SK-N-SH (cell line): ENCODE results near the gene SPAG6. TPM values are rescaled to one million over a fixed set of nuclear protein-coding genes. Genes with fewer than 3 reads are reported as not detected.
A peak's percentile ranks its signal among the peaks of the same experiment; 100 is the strongest.

Source experiments
- CTCF ChIA-PET: fragments of 300-600, 350-600 bp; formaldehyde crosslinking; extraction: SDS; loops from one replicate; lab custom pipeline; 2021; lab: Yijun Ruan, JAX
- POLR2A ChIA-PET: fragments of 350-600 bp; sonication (Branson Sonifier 250); formaldehyde crosslinking; extraction: SDS; loops from one replicate; lab custom pipeline; 2020; ENCODE audit warnings: antibody characterized with exemption, inconsistent platforms; lab: Yijun Ruan, JAX
- DNase-seq: peaks from one replicate; pipeline ENCODE4 v3.0.0; 2012
- H2AFZ ChIP-seq: fragments of 200-600 bp; sonication (generic); 2 replicates; pipeline ENCODE4 v1.8.1; 2016; ENCODE audit warnings: antibody characterized with exemption, mild to moderate bottlenecking, low read depth
- H3F3A ChIP-seq: fragments of 200-600 bp; sonication (generic); replicated peaks from 2 replicates; pipeline ENCODE3; 2016; ENCODE audit warnings: antibody characterized with exemption, mild to moderate bottlenecking; ENCODE audit not compliant: insufficient read depth
- H3K27ac ChIP-seq, 2 experiments: fragments of 200-500 bp in 1 of 2; fragments of 200-600 bp in 1 of 2; sonication (Bioruptor generic) in 1 of 2; sonication (generic), shearing (Covaris generic) in 1 of 2; 2 replicates each; pipeline versions ENCODE4 v1.5.1 to v1.6.1; 2014 to 2016; ENCODE audit warnings: low read depth in 2 of 2, inconsistent platforms in 1 of 2, low read length in 1 of 2, mild to moderate bottlenecking in 1 of 2, mixed read lengths in 1 of 2
- H3K27me3 ChIP-seq: fragments of 200-600 bp; sonication (generic), shearing (Covaris generic); 2 replicates; pipeline ENCODE4 v1.6.1; 2016; ENCODE audit warnings: mixed run types; ENCODE audit not compliant: insufficient read depth
- H3K36me3 ChIP-seq, 2 experiments: fragments of 200-500 bp in 1 of 2; fragments of 200-600 bp in 1 of 2; sonication (Bioruptor generic) in 1 of 2; sonication (generic) in 1 of 2; replicated peaks in 1 of 2; 2 replicates each; pipeline versions ENCODE3 to v1.5.1; 2014 to 2016; ENCODE audit warnings: low read length in 1 of 2, mild to moderate bottlenecking in 1 of 2; ENCODE audit not compliant: insufficient read depth in 2 of 2, control insufficient read depth in 1 of 2
- H3K4me1 ChIP-seq, 2 experiments: fragments of 200-500 bp in 1 of 2; fragments of 200-600 bp in 1 of 2; sonication (Bioruptor generic) in 1 of 2; sonication (generic), shearing (Covaris generic) in 1 of 2; 2 replicates each; pipeline versions ENCODE4 v1.5.1 to v1.6.1; 2014 to 2016; ENCODE audit warnings: low read depth in 1 of 2, low read length in 1 of 2, mixed run types in 1 of 2; ENCODE audit not compliant: insufficient read depth in 2 of 2, control insufficient read depth in 1 of 2
- H3K4me2 ChIP-seq: fragments of 200-600 bp; sonication (generic), shearing (Covaris generic); 2 replicates; pipeline ENCODE4 v1.6.1; 2017; ENCODE audit warnings: mixed run types
- H3K4me3 ChIP-seq, 2 experiments: fragments of 200-500 bp in 1 of 2; fragments of 200-600 bp in 1 of 2; sonication (Bioruptor generic) in 1 of 2; sonication (generic), shearing (Covaris generic) in 1 of 2; 2 replicates each; pipeline versions ENCODE4 v1.5.1 to v1.8.1; 2014 to 2016; ENCODE audit warnings: low read depth in 2 of 2, inconsistent platforms in 1 of 2, low read length in 1 of 2, mild to moderate bottlenecking in 1 of 2, mixed read lengths in 1 of 2, moderate library complexity in 1 of 2
- H3K79me2 ChIP-seq: fragments of 200-600 bp; sonication (generic); 2 replicates; pipeline ENCODE4 v1.8.1; 2017; ENCODE audit warnings: mild to moderate bottlenecking; ENCODE audit not compliant: insufficient read depth
- H3K9ac ChIP-seq: fragments of 200-600 bp; sonication (generic); 2 replicates; pipeline ENCODE4 v1.6.1; 2017; ENCODE audit warnings: mixed run types
- H3K9me2 ChIP-seq: fragments of 200-600 bp; sonication (generic); 2 replicates; pipeline ENCODE4 v1.6.1; 2017; ENCODE audit warnings: mixed run types
- H3K9me3 ChIP-seq: fragments of 200-600 bp; sonication (generic); 2 replicates; pipeline ENCODE4 v1.6.1; 2017; ENCODE audit warnings: mixed run types, mild to moderate bottlenecking, moderate library complexity
- H4K20me1 ChIP-seq: fragments of 200-600 bp; sonication (generic); 2 replicates; pipeline ENCODE4 v1.6.1; 2017; ENCODE audit warnings: mild to moderate bottlenecking, mixed run types; ENCODE audit not compliant: insufficient read depth
- CHD2 ChIP-seq: fragments of 150-350 bp; IDR thresholded peaks from 2 replicates; pipeline ENCODE4 v1.6.1; 2018; ENCODE audit warnings: low read length; ENCODE audit not compliant: partially characterized antibody
- ELF1 ChIP-seq: IDR thresholded peaks from 2 replicates; pipeline ENCODE4 v1.4.0; 2012
- EP300 ChIP-seq, 2 experiments: IDR thresholded peaks; 2 replicates each; pipeline versions ENCODE4 v1.4.0 to v1.6.1; 2012; ENCODE audit warnings: borderline replicate concordance in 1 of 2, low read depth in 1 of 2, low read length in 1 of 2
- EZH2phosphoT487 ChIP-seq: fragments of 200-600 bp; sonication (generic); IDR thresholded peaks from 2 replicates; pipeline ENCODE4 v1.6.1; 2017; ENCODE audit warnings: low read depth, mixed run types, mild to moderate bottlenecking, antibody characterized with exemption, moderate library complexity, borderline replicate concordance
- FOSL2 ChIP-seq: IDR thresholded peaks from 2 replicates; pipeline ENCODE4 v1.4.0; 2012; ENCODE audit warnings: low read depth, mild to moderate bottlenecking, moderate library complexity, borderline replicate concordance
- FOXM1 ChIP-seq: IDR thresholded peaks from 2 replicates; pipeline ENCODE4 v1.4.0; 2012; ENCODE audit warnings: low read depth, mild to moderate bottlenecking
- IRF3 ChIP-seq: fragments of 150-350 bp; IDR thresholded peaks from 2 replicates; pipeline ENCODE4 v1.6.1; 2016; ENCODE audit warnings: mild to moderate bottlenecking, low read depth, low read length
- JUND ChIP-seq: IDR thresholded peaks from 2 replicates; pipeline ENCODE4 v1.4.0; 2012
- MXI1 ChIP-seq: IDR thresholded peaks from 2 replicates; pipeline ENCODE4 v1.6.1; 2012; ENCODE audit warnings: mild to moderate bottlenecking, low read depth, low read length, improper control_type of control experiment
- NFIC ChIP-seq: IDR thresholded peaks from 2 replicates; pipeline ENCODE4 v1.4.0; 2012; ENCODE audit warnings: borderline replicate concordance
- NRF1 ChIP-seq: IDR thresholded peaks from 2 replicates; pipeline ENCODE4 v1.6.1; 2012; ENCODE audit warnings: low read depth, mild to moderate bottlenecking, low read length
- RAD21 ChIP-seq: IDR thresholded peaks from 2 replicates; pipeline ENCODE4 v1.6.1; 2012; ENCODE audit warnings: mild to moderate bottlenecking, low read length
- RFX5 ChIP-seq: IDR thresholded peaks from 2 replicates; pipeline ENCODE4 v1.6.1; 2012; ENCODE audit warnings: mild to moderate bottlenecking, improper control_type of control experiment, low read length
- TAF1 ChIP-seq: IDR thresholded peaks from 2 replicates; pipeline ENCODE4 v1.6.1; 2012; ENCODE audit warnings: low read depth, mild to moderate bottlenecking, low read length, moderate library complexity, borderline replicate concordance
- TCF12 ChIP-seq: IDR thresholded peaks from 2 replicates; pipeline ENCODE4 v1.4.0; 2012
- TEAD4 ChIP-seq: IDR thresholded peaks from 2 replicates; pipeline ENCODE4 v1.4.0; 2012; ENCODE audit warnings: mild to moderate bottlenecking, borderline replicate concordance; ENCODE audit not compliant: insufficient read depth
- YY1 ChIP-seq: IDR thresholded peaks from 2 replicates; pipeline ENCODE4 v1.4.0; 2012; ENCODE audit warnings: low read depth, mild to moderate bottlenecking
- WGBS: methylation state at CpG from one replicate; pipeline ENCODE4 v1.1.6; 2017; ENCODE audit warnings: low lambda C conversion rate; 5-methylcytosine and 5-hydroxymethylcytosine counted together
- polyA plus RNA-seq, 3 experiments: library from polyadenylated mRNA; depleted of rRNA; stranded (reverse); fragments of >200 nt; gene quantifications; 2 replicates each; pipeline ENCODE4 v1.2.3, GENCODE V29; 2012
- TF ChIP-seq, protein P1 (sequence below): IDR thresholded peaks from 2 replicates; pipeline ENCODE4 v1.4.0; 2012; ENCODE audit warnings: low read depth, borderline replicate concordance
- TF ChIP-seq, protein P2 (sequence below): IDR thresholded peaks from 2 replicates; pipeline ENCODE4 v1.4.0; 2012; ENCODE audit warnings: low read depth

The SPAG6 gene
- polyA plus RNA-seq, 1 of the 3 experiments (the other 2 are of a cell fraction), result 0.77 TPM

GRCh38 chr10:22433875-22434274, 88.6 kb downstream of the SPAG6 start (continued):
- TF ChIP-seq TEAD4, result peak; percentile 94
- TF ChIP-seq FOSL2, result peak; percentile 94
- no peak for TF ChIP-seq IRF3
- peak; percentile 52; the same call in 1 of the 2 replicates for TF ChIP-seq FOXM1
- no peak for TF ChIP-seq TAF1
- no peak for TF ChIP-seq RFX5
- TF ChIP-seq, all 33 proteins: peak for 12

- CTCF ChIA-PET, result interaction anchor here (1.1 kb wide), 2 partner anchors 11 to 91 kb away, joined by 3 read pairs; no protein-coding TSS in a partner anchor
- H2AFZ ChIP-seq, result no peak overlapping the region
- H3K4me3 ChIP-seq, result no peak overlapping the region
- H3K9me3 ChIP-seq, result no peaks in the 10 kb centered on the region
- no peak overlapping the region for H3K4me2 ChIP-seq
- H4K20me1 ChIP-seq, result no peaks in the 10 kb centered on the region
- no peak for DNase-seq
- H3K27me3 ChIP-seq, result no peaks in the 10 kb centered on the region
- no peaks in the 10 kb centered on the region for H3K79me2 ChIP-seq
- no peaks in the 10 kb centered on the region for H3K36me3 ChIP-seq
- WGBS, result 94% methylated on average over 2 of the region's 2 CpGs
- H3K4me1 ChIP-seq, result peaks cover 0 to 16% of the 10 kb centered on the region in 2 experiments; a peak in 3 of 4 replicates
- H3K27ac ChIP-seq, result peak overlapping the region in 1 of 2 experiments; percentile 63; a peak in 2 of 4 replicates
- H3F3A ChIP-seq, result peaks cover 14% of the 10 kb centered on the region
- TF ChIP-seq YY1 (no peak), RAD21 (no peak), CHD2 (no peak), FOXM1 (no peak), NRF1 (no peak)
- TF ChIP-seq, protein P1, sequence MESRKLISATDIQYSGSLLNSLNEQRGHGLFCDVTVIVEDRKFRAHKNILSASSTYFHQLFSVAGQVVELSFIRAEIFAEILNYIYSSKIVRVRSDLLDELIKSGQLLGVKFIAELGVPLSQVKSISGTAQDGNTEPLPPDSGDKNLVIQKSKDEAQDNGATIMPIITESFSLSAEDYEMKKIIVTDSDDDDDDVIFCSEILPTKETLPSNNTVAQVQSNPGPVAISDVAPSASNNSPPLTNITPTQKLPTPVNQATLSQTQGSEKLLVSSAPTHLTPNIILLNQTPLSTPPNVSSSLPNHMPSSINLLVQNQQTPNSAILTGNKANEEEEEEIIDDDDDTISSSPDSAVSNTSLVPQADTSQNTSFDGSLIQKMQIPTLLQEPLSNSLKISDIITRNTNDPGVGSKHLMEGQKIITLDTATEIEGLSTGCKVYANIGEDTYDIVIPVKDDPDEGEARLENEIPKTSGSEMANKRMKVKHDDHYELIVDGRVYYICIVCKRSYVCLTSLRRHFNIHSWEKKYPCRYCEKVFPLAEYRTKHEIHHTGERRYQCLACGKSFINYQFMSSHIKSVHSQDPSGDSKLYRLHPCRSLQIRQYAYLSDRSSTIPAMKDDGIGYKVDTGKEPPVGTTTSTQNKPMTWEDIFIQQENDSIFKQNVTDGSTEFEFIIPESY, result no peak
- POLR2A ChIA-PET, result no interaction called here
- peak overlapping the region; percentile 1; the same call in 1 of the 2 replicates for H3K9ac ChIP-seq
- H3K9me2 ChIP-seq, result no peaks in the 10 kb centered on the region
Measured at GRCh38 chr10:22434521-22434920, 89.2 kb downstream of the SPAG6 start.

DNA sequence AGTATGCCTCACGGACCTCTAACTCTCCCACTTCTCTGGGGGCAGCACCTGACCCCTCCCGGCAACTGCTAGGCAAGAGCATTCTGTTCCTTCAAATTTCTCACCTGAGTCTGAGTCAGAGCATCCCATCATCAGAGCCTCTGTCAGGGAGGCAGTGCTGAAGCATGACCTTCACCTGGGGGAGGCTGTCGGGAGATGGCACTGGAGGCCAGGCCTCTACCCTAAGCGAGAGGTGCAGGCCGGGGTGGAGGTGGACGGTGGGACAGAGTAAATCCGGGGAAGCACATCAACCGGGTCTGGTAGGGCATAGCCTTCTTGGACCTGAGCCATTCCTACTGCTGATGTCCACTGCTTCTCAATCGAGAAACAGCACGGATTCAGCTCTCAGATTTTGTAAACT, 90.4 kb downstream of the SPAG6 start:
- TF ChIP-seq RAD21 (no peak), RFX5 (no peak), JUND (no peak), FOSL2 (no peak), FOXM1 (no peak), EZH2phosphoT487 (no peak), NFIC (no peak), MXI1 (no peak), TAF1 (no peak), TCF12 (no peak), EP300 (IDR thresholded peaks at IDR 0.05; ENCODE audit: borderline replicate concordance in 1 of 2, low read depth in 1 of 2, low read length in 1 of 2) (no peak), ELF1 (no peak)
- TF ChIP-seq, protein P2, sequence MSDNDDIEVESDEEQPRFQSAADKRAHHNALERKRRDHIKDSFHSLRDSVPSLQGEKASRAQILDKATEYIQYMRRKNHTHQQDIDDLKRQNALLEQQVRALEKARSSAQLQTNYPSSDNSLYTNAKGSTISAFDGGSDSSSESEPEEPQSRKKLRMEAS, result no peak
- Histone ChIP-seq H3K9ac (no peak overlapping the region), H3K9me3 (no peaks in the 10 kb centered on the region), H3K79me2 (no peaks in the 10 kb centered on the region), H3F3A (peaks cover 14% of the 10 kb centered on the region), H3K4me3 (no peak overlapping the region), H2AFZ (no peak overlapping the region), H3K9me2 (no peaks in the 10 kb centered on the region), H4K20me1 (no peaks in the 10 kb centered on the region), H3K27ac (no peak overlapping the region), H3K4me1 (peaks cover 0 to 12% of the 10 kb centered on the region in 2 experiments; a peak in 3 of 4 replicates), H3K36me3 (no peaks in the 10 kb centered on the region), H3K27me3 (no peaks in the 10 kb centered on the region), H3K4me2 (no peak overlapping the region)
- ChIA-PET CTCF (no interaction called here), POLR2A (no interaction called here)
- 92% methylated on average over 9 of the region's 10 CpGs for WGBS
- no peak for DNase-seq
